GM19238 (cell line): ENCODE data around the gene DIS3L2.

Source experiments
- DNase-seq: peaks from one replicate; pipeline ENCODE4 v3.0.0; 2011; ENCODE audit warnings: low spot score; ENCODE audit not compliant: insufficient read length

Gene DIS3L2

DNA sequence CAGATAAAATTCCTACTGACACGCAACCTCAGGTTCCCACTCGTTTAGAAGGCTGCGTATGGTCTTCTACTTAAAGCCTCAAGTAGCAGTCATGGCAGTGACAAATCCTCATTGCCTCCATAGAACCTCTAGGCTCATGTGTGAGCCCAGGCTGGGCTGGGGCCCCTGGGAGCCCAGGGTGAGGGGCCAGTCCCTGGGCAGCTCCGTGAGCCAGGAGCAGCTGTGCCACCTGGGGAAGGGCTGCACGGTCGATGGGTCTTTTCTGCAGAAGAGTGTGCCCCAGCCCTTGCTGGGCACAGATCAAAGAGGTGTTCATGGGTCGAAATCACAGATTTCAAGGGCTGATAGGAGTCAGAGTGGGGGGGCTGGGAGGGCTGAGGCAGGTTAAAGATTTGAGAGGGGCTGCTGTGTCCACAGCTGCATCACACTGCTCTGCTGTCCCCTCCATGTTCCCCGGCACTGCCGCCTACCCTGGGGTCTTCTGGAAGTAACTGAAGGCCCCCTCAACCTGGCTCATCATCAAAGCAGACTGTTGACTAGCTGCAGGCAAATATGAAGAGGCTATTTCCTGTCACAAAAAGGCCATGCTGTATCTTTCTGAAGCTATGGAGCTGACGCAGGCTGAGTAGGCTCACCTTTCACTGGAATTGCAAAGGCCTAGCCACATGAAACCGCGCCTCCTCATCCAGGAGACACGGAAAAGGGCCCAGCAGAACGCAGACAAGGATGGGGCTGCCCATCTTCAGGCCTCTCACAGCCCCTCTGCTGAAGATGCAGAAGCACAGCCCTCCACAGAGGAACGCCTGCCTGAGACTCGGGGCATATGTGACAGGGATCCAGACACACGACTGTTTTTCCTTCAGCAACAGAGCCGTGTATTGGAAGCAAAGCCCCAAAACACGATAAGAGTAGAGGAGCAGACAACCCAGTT is 381.4 kb downstream of the DIS3L2 start:
- no peak for DNase-seq

DNA sequence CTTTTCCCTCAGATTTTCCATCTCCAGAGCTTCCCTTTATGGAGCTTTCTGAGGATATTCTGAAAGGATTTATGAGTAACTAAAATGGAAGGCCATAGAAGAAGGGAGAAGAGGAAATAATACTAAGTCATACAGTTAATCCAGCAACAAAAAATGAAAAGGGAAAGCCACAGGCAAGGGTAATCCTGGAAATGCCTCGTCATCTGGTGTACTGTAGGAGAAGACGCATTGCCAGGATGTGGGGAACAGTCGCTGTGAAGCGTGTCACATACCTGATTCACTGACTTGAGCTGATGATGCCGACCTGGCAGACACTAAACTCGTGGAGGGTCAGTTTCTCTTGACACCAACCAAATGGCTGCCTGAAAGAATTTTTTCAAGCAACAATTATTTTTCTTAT is 382.3 kb downstream of the DIS3L2 start:
- DNase-seq: no peak

DNA sequence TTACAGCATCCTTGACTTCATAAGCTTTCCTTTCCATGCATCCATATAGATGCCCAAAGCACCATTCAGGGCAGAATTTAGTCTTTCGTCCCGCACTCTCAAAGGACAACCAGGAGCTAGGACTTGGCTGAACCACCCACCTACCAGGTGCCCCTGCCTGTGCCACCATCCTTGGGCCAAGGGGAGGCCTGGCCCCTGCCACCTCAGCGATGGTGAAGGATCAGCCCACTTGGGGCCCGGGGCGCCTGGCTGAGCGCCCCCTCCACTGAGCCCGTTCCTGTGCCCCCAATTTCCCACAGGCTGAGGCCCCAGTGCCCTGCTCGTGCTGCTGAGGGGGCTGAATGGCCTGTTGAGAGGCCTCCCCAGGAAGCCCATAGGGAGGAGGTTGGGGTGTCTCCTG is 383.7 kb downstream of the DIS3L2 start:
- DNase-seq: no peak

DNA sequence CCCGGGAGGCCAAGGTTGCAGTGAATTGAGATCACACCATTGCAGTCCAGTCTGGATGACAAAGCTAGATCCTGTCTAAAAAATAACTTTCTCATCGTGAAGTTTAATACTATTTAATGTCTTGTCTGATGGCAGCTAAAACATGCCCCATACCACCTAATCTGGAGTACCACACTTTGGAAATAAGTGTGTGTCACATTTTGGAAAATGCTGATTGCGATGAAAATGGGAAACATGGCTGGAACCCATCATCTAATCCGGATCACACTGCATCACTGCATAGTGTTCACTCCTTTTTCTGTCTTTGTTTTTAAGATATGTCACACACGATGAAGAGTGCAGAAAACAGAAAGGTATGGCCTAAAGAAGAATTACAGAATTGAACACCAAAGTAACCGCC is 385.9 kb downstream of the DIS3L2 start:
- DNase-seq: no peak

DNA sequence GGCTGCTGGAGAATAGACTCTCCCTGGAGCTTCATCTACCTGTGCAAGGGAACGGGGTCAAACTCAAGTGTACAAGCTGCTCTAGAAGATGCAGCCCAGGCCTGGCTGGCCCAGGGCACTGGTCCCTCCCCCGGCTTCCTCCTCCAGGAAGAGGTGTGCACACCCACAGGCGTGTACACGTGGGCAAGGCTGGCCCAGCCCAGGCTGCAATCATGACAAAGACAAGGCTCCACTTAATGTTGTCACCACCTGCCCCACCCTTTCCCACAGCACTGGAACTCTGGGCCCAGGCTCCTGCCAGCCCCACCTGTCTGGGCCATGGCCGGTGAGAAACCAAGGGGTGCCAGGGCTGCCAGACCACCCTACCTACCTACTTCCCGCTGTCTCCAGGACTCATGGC is 387.4 kb downstream of the DIS3L2 start:
- no peak for DNase-seq

DNA sequence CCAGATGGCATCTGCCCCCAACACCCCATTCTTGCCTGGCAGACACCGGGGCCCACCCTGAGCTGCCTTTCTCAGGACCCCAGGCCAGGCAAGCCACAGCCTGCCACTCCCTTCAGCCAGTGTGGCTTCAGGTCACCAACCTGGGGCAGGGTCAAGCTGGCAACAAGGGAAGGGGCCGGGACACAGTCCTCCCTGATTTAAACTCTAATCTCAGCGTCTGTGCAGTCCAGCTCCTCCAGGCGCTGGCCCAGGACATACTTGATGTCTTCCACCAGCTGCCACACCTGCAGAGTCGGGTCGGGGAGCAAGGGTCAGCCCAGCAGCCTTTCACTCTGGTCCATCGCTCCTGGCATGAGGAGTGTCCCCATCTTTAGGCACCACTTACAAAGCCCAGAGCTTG is 388.0 kb downstream of the DIS3L2 start:
- no peak for DNase-seq

DNA sequence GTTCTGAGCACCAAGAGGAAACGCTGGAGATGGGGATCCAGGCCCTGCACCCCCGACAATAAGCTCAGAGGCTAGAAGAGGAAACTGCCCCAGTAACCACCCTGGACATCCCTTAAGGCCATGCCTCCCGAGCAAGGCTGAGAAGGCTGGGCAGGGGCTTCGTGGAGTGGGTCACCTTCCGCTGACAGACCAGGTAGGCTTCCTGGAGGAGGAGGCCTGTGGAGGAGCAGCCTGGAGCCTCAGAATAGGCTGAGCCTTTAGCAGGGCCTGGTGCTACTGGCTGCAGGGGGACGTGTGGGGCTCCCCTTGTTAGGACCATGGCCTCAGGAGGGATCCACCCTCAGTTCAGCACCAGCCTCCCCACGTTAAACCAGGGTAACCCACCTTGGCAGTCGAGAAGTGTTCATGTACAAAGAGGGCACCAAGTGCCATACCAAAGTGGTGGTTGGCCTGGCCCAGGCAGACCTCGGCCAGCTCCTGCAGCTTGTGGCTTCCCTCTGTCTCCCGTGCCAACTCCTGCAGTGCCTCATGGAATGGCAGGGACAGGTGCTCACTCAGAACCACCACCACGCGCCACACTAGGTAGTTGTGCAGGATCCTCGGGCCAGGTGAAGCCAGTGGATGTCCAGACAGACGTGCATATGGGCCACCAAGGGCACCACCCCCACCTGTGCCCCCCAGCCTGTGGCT is 388.6 kb downstream of the DIS3L2 start:
- DNase-seq: no peak

DNA sequence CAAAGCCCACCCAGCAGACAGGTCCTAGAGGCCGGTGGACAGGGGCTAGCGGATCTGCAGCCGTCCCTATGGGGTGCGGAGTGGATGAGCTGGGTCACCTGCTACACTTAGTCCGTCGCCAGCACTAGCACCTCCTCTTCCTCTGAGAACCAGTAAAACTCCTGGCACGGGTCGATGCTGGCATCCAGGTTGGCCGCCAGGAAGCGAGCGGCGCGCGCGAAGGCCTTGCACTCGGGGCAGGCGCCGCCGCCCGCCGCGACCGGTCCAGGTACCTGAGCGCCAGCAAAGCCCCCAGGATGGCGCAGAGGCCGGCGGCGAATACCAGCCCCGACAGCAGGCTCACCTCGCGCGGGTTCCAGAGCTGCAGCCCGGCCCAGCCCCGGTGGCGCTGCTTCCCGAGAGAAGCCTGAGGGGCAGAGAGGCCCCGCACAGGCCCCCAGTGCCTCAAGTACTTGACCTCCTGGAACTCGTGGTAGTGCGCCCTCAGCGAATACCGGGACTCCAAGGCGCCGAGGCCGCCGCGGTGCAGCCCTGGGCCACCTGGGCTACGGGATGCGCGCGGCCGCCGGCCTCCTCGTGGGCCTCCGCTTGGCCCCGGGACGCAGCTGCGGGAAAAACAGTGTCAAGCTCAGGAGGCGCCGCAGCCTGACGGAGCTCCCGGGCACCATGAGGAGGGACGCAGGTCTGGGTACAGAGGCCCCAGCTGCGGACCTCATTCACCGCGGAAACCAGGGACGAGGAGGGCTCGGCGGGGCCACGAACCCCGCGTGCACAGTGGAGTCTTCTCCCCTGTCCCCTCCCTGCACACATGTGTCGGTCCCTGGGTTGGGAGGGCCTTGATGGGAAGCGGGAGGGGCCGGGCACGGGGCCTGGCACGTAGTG is 389.5 kb downstream of the DIS3L2 start:
- DNase-seq: no peak

DNA sequence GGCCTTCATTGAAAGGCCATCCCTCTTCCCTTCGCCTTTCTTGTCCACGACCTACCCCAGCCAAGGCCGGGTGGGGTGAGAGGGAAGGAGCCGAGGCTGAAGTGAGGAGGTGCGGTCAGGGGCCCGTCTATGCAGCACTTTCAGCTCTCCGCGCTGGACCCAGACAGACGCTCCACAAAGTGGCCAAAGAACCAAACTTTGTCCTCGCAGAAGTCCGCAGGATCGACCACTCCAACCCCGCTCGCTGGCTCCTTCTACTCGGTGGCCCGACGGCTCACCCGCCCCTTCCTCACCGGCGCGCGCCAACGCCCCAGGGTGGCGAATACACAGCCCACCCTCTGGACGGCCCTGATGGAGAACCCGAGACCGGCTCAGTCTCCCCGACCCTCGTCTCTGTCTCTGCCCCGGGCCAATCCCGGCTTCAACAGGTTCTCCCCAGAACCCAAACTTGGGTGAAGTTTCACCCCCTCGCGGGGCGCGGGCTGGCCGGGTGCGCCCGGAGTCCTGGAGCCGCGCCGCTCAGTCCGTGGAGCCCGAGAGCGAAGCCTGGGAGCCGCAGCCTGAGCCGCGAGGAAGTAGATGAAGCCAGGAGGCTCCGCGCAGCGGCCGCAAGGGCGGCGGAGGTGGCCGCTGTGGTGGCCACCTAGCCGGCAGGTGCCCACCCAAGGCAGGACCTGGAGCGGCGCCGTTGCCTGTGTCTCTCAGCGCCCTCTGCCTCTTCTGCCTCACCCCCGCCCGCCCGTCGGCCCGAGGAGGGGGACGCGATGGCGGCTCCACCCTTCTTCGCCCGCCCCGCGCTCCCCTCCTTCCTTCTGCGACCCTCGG is 390.4 kb downstream of the DIS3L2 start:
- no peak for DNase-seq

DNA sequence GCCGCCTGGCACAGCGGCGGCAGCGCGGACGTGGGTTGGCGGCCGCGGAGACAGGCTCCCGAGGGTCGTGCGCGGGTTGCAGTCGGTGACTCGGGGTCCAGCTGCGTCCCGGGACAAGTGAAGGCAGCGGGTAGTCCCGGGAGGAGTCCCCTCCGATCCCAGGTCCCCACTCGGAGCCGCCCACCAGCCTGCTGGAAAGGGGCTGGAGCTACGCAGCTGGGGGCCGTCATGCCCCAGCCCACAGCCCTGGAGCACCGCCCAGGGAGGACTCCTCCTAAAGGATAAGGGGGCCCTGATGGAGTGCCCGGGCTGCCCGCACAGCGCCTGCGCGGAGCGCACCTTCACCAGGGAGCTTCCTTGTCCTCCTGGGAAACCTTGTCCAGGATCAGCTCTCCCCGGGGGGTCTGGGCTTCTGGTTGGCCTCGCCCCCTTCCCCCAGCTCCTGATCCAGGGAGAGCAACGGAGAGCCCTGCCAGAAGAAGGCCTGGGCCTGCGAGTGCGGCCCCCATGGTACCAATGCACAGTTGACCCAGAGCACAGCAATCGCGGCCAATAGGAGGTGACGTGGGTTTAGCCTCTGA is 391.1 kb downstream of the DIS3L2 start:
- DNase-seq: no peak

DNA sequence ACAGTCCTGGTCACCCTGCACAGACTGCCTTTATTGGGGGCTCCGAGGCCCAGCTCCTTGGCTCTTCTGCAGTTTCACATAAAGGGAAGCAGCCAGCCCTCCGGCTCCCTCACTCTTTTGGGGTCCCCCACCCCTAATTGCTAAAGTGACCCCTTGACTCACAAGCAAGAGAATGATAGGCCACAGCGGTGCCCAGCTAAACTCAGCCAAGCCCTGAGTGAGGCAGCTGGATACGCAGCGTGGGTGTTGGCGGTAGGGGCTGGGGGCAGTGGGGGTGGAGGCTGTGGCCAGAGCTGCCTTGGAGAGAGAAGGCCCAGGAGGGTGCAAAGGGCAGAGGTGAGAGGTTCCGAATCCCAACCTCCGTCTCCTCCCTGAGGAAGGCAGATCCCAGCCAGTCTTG is 391.6 kb downstream of the DIS3L2 start:
- no peak for DNase-seq

DNA sequence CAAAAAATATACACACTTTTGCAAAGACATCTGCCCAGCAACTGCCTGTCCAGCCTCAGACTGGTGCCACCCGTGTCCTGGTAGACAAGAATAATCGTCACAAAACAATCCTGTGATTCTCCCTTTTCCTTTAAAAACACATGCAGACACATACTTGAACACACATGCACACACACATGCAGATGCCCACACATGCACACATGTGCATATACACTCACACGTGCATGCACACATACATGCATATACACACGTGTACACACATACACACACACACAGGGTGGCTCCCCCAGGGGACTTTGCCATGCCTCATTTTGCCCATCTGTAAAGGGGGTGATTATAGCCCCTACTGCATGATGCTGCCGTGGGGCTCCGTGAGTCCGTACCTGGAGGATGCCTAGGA is 392.1 kb downstream of the DIS3L2 start:
- DNase-seq: no peak

DNA sequence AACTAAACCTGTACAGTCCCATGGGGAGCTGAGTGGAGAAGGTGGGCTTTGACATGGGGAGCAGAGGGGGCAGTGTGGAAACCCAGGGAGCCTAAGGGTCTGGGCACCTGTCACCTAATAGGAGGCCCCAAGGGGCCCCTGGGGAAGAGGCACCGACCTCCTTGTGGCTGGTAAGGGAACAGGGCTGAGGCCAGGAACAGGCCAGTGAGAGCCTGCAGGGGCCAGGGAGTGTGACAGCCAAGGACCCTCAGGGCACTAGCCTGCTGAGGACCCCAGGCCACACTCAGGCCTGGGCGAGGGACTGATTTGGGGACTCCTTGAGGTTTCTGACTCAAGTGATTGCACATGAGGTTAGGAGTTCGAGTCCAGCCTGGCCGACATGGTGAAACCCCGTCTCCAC is 392.6 kb downstream of the DIS3L2 start:
- no peak for DNase-seq

DNA sequence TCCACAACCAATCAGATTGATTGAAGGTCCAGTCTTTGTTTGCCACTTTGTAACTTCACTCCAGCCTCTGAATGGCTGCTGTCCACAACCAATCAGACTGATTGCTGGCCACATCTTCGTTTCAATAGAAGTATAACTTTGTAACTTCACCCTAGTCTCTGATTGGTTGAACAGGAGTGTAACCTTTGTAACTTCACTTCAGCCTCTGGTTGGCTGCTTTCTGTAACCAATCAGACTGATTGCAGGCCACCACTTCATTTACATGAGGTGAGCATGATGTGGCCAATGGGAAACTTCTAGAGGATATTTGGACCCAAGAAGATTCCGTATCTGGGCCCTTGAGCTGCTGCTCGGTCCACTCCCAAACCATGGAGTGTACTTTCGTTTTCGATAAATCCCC is 400.1 kb downstream of the DIS3L2 start:
- DNase-seq: no peak

DNA sequence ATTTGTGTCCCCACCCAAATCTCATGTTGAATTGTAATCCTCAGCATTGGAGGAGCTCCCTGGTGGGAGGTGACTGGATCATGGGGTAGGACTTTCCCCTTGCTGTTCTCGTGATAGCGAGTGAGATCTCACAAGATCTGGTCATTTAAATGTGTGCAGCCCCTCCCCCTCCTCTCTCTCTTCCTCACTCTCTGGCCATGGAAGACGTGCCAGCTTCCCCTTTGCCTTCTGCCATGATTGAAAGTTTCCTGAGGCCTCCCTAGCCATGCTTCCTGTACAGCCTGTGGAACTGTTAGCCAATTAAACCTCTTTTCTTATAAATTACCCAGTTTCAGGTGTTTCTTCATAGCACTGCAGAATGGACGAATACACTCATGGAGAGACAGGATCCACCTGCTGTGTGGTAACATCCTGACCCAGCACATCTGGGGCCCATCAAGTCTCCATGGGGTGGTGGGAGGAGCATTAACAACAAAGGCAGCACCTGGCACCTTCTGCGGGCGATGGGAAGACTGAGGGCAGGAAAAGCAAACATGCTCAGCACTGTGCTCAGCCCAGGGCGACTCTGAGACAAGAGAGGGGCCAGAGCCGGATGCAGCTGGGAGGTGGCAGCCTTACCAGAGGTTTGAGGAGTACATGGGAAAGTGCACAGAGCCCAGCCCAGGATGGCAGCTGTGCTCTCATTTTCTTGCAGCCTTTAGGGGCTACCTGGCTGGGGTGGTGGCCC is 400.8 kb downstream of the DIS3L2 start:
- no peak for DNase-seq

DNA sequence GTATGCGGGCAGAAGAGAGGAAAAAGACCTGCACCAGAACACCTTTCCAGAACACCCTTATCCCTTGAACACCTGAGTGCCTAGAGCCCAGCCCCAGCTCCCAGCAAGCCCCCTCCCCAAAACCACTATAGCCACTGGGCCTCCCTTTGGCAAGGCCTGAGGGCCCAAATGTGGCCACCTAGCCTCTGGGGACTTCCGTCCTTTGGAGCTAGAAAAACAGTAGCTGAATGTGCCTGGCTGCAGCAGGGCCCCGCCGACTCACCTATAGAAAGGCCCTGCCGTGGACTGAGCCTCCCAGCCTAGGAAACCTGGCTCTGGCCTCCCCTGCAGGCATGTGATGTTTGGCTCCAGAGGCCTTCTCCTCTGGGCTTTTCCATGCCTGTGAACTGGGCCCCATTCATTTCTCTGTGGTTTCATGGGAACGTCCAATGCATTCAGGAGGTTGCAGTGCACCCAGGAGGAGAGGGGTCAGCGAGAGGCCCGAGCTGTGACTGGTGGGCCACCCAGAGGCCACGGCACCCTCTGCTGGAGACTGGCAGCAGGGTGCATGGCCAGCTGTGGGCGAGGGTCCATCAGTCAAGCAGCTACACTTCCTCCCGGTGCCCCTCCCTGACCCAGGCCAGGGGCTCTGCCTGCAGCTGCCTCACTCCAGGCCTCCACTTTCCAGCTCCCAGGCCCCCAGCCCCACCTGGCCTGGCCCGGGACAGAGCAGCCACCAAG is 401.7 kb downstream of the DIS3L2 start:
- DNase-seq: peak; percentile 17

DNA sequence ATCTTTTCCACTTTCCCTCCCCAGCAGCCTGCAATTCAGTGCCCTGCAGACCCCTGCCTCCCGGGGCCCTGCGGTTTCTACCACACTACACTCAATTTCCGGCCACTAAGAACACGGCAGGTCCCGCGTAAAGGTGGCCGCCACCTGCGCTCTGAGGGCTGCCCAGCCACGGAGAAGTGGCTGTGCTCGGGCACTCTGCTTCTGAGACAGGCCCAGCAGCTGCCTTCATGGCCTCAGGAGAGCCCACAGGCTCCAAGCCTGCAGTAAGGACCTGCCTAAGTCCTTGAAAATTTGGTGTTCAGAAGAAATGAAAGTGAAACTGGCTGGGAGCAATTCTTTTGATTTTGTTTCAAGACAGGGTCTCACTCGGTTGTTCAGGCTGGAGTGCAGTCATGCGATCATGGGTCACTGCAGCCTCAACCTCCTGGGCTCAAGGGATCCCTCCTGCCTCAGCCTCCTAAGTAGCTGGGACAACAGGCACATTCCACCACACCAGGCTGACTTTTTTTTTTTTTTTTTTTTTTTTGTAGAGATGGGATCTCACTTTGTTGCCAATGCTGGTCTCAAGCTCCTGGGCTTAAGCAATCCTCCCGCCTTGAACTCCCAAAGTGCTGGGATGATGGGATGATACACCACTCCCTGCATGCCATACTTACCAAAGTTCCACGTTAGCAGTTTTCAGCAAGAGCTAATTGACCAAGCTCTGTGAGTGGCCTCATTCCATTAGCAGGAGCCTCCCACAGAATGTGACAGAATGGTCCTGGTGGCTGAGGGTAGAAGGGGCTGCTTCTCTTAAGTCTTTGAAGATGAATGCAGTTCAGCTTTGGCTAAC is 402.5 kb downstream of the DIS3L2 start:
- peak; percentile 57 for DNase-seq
